SK-N-SH (cell line): ENCODE results near the gene RASD2. TPM values are rescaled to one million over a fixed set of nuclear protein-coding genes. Genes with fewer than 3 reads are reported as not detected.
"Not testable (repeated sequence)": the region's sequence is repeated elsewhere in the genome, so short reads cannot be mapped to it uniquely, and the experiment has no call there.

Experiments
- CTCF ChIA-PET: fragments of 300-600, 350-600 bp; formaldehyde crosslinking; extraction: SDS; loops from one replicate; lab custom pipeline; 2021; lab: Yijun Ruan, JAX
- POLR2A ChIA-PET: fragments of 350-600 bp; sonication (Branson Sonifier 250); formaldehyde crosslinking; extraction: SDS; loops from one replicate; lab custom pipeline; 2020; ENCODE audit warnings: antibody characterized with exemption, inconsistent platforms; lab: Yijun Ruan, JAX
- DNase-seq: peaks from one replicate; pipeline ENCODE4 v3.0.0; 2012
- H2AFZ ChIP-seq: fragments of 200-600 bp; sonication (generic); 2 replicates; pipeline ENCODE4 v1.8.1; 2016; ENCODE audit warnings: antibody characterized with exemption, mild to moderate bottlenecking, low read depth
- H3F3A ChIP-seq: fragments of 200-600 bp; sonication (generic); replicated peaks from 2 replicates; pipeline ENCODE3; 2016; ENCODE audit warnings: antibody characterized with exemption, mild to moderate bottlenecking; ENCODE audit not compliant: insufficient read depth
- H3K27ac ChIP-seq, 2 experiments: fragments of 200-500 bp in 1 of 2; fragments of 200-600 bp in 1 of 2; sonication (Bioruptor generic) in 1 of 2; sonication (generic), shearing (Covaris generic) in 1 of 2; 2 replicates each; pipeline versions ENCODE4 v1.5.1 to v1.6.1; 2014 to 2016; ENCODE audit warnings: low read depth in 2 of 2, inconsistent platforms in 1 of 2, low read length in 1 of 2, mild to moderate bottlenecking in 1 of 2, mixed read lengths in 1 of 2
- H3K27me3 ChIP-seq: fragments of 200-600 bp; sonication (generic), shearing (Covaris generic); 2 replicates; pipeline ENCODE4 v1.6.1; 2016; ENCODE audit warnings: mixed run types; ENCODE audit not compliant: insufficient read depth
- H3K36me3 ChIP-seq, 2 experiments: fragments of 200-500 bp in 1 of 2; fragments of 200-600 bp in 1 of 2; sonication (Bioruptor generic) in 1 of 2; sonication (generic) in 1 of 2; replicated peaks in 1 of 2; 2 replicates each; pipeline versions ENCODE3 to v1.5.1; 2014 to 2016; ENCODE audit warnings: low read length in 1 of 2, mild to moderate bottlenecking in 1 of 2; ENCODE audit not compliant: insufficient read depth in 2 of 2, control insufficient read depth in 1 of 2
- H3K4me1 ChIP-seq, 2 experiments: fragments of 200-500 bp in 1 of 2; fragments of 200-600 bp in 1 of 2; sonication (Bioruptor generic) in 1 of 2; sonication (generic), shearing (Covaris generic) in 1 of 2; 2 replicates each; pipeline versions ENCODE4 v1.5.1 to v1.6.1; 2014 to 2016; ENCODE audit warnings: low read depth in 1 of 2, low read length in 1 of 2, mixed run types in 1 of 2; ENCODE audit not compliant: insufficient read depth in 2 of 2, control insufficient read depth in 1 of 2
- H3K4me2 ChIP-seq: fragments of 200-600 bp; sonication (generic), shearing (Covaris generic); 2 replicates; pipeline ENCODE4 v1.6.1; 2017; ENCODE audit warnings: mixed run types
- H3K4me3 ChIP-seq, 2 experiments: fragments of 200-500 bp in 1 of 2; fragments of 200-600 bp in 1 of 2; sonication (Bioruptor generic) in 1 of 2; sonication (generic), shearing (Covaris generic) in 1 of 2; 2 replicates each; pipeline versions ENCODE4 v1.5.1 to v1.8.1; 2014 to 2016; ENCODE audit warnings: low read depth in 2 of 2, inconsistent platforms in 1 of 2, low read length in 1 of 2, mild to moderate bottlenecking in 1 of 2, mixed read lengths in 1 of 2, moderate library complexity in 1 of 2
- H3K79me2 ChIP-seq: fragments of 200-600 bp; sonication (generic); 2 replicates; pipeline ENCODE4 v1.8.1; 2017; ENCODE audit warnings: mild to moderate bottlenecking; ENCODE audit not compliant: insufficient read depth
- H3K9ac ChIP-seq: fragments of 200-600 bp; sonication (generic); 2 replicates; pipeline ENCODE4 v1.6.1; 2017; ENCODE audit warnings: mixed run types
- H3K9me2 ChIP-seq: fragments of 200-600 bp; sonication (generic); 2 replicates; pipeline ENCODE4 v1.6.1; 2017; ENCODE audit warnings: mixed run types
- H3K9me3 ChIP-seq: fragments of 200-600 bp; sonication (generic); 2 replicates; pipeline ENCODE4 v1.6.1; 2017; ENCODE audit warnings: mixed run types, mild to moderate bottlenecking, moderate library complexity
- H4K20me1 ChIP-seq: fragments of 200-600 bp; sonication (generic); 2 replicates; pipeline ENCODE4 v1.6.1; 2017; ENCODE audit warnings: mild to moderate bottlenecking, mixed run types; ENCODE audit not compliant: insufficient read depth
- ELF1 ChIP-seq: IDR thresholded peaks from 2 replicates; pipeline ENCODE4 v1.4.0; 2012
- FOXJ3 ChIP-seq: sonication (generic); formaldehyde crosslinking; IDR thresholded peaks from 2 replicates; pipeline ENCODE4 v1.5.1; 2020; ENCODE audit warnings: mild to moderate bottlenecking, missing genetic modification reagents
- FOXM1 ChIP-seq: IDR thresholded peaks from 2 replicates; pipeline ENCODE4 v1.4.0; 2012; ENCODE audit warnings: low read depth, mild to moderate bottlenecking
- MXI1 ChIP-seq: IDR thresholded peaks from 2 replicates; pipeline ENCODE4 v1.6.1; 2012; ENCODE audit warnings: mild to moderate bottlenecking, low read depth, low read length, improper control_type of control experiment
- NFIC ChIP-seq: IDR thresholded peaks from 2 replicates; pipeline ENCODE4 v1.4.0; 2012; ENCODE audit warnings: borderline replicate concordance
- RCOR1 ChIP-seq: fragments of 150-350 bp; IDR thresholded peaks from 2 replicates; pipeline ENCODE4 v1.6.1; 2017; ENCODE audit warnings: antibody characterized with exemption, low read length
- RFX5 ChIP-seq: IDR thresholded peaks from 2 replicates; pipeline ENCODE4 v1.6.1; 2012; ENCODE audit warnings: mild to moderate bottlenecking, improper control_type of control experiment, low read length
- RXRA ChIP-seq: IDR thresholded peaks from 2 replicates; pipeline ENCODE4 v1.4.0; 2012; ENCODE audit warnings: low read depth, mild to moderate bottlenecking, borderline replicate concordance
- TAF1 ChIP-seq: IDR thresholded peaks from 2 replicates; pipeline ENCODE4 v1.6.1; 2012; ENCODE audit warnings: low read depth, mild to moderate bottlenecking, low read length, moderate library complexity, borderline replicate concordance
- TEAD4 ChIP-seq: IDR thresholded peaks from 2 replicates; pipeline ENCODE4 v1.4.0; 2012; ENCODE audit warnings: mild to moderate bottlenecking, borderline replicate concordance; ENCODE audit not compliant: insufficient read depth
- ZBTB33 ChIP-seq: IDR thresholded peaks from 2 replicates; pipeline ENCODE4 v1.4.0; 2012; ENCODE audit warnings: low read depth, borderline replicate concordance
- WGBS: methylation state at CpG from one replicate; pipeline ENCODE4 v1.1.6; 2017; ENCODE audit warnings: low lambda C conversion rate; 5-methylcytosine and 5-hydroxymethylcytosine counted together
- polyA plus RNA-seq, 3 experiments: library from polyadenylated mRNA; depleted of rRNA; stranded (reverse); fragments of >200 nt; gene quantifications; 2 replicates each; pipeline ENCODE4 v1.2.3, GENCODE V29; 2012

Gene RASD2
- polyA plus RNA-seq (2012; rRNA removed): 0.13 and 0.30 TPM in 2 replicates
- 0.10 and 0.21 TPM in 2 replicates for polyA plus RNA-seq (2012; cell fraction: cytosol; rRNA removed)
- 0.49 and 0.54 TPM in 2 replicates for polyA plus RNA-seq (2012; cell fraction: nucleus; rRNA removed)

- Histone ChIP-seq H3K9ac (no peak within 1 kb of the TSS; the same call in 1 of the 2 replicates), H3K4me2 (peak within 1 kb of the TSS; percentile 95), H3K4me3 (peak within 1 kb of the TSS; percentile 58 to 68), H3K27me3 (no peaks in the 10 kb centered on the region), H3K36me3 (no peaks in the 10 kb centered on the region), H4K20me1 (no peaks in the 10 kb centered on the region), H3K27ac (no peak within 1 kb of the TSS; a peak in 1 of 4 replicates), H3K9me2 (no peaks in the 10 kb centered on the region), H2AFZ (peak within 1 kb of the TSS; percentile 88; the same call in 1 of the 2 replicates), H3K4me1 (peaks cover 10 to 13% of the 10 kb centered on the region in 2 experiments; a peak in 2 of 4 replicates), H3K9me3 (no peaks in the 10 kb centered on the region), H3F3A (peaks cover 7% of the 10 kb centered on the region), H3K79me2 (peaks cover 7% of the 10 kb centered on the region; the same call in 1 of the 2 replicates)
- 7% methylated on average over 6 of the region's 49 CpGs for WGBS
- DNase-seq: no peak
- CTCF ChIA-PET: interaction anchor here (0.8 to 8.0 kb wide), 5 partner anchors 14 to 138 kb away, joined by 3 to 60 read pairs (median 3); no protein-coding TSS in a partner anchor
- TF ChIP-seq RFX5 (no peak), MXI1 (no peak), ELF1 (no peak), RXRA (no peak), RCOR1 (no peak), NFIC (no peak), TAF1 (no peak), ZBTB33 (no peak), FOXJ3 (CRISPR knock-in tag) (no peak), FOXM1 (no peak), TEAD4 (no peak)
- POLR2A ChIA-PET: interaction anchor here (1.3 kb wide), 1 partner anchor 15 kb away, joined by 3 read pairs; no protein-coding TSS in a partner anchor
These were observed at the start of gene RASD2 for GRCh38 chr22:35540595-35541253. Gene RASD2, plus strand, starts transcription at chr22:35540831. Its CDS starts 5,979 bp downstream, at chr22:35546810.

- POLR2A ChIA-PET, H3K9me2 ChIP-seq, H3K4me3 ChIP-seq, H3K9me3 ChIP-seq, H2AFZ ChIP-seq, H3K36me3 ChIP-seq, H3K79me2 ChIP-seq, DNase-seq, H3K4me2 ChIP-seq, H3K9ac ChIP-seq, H4K20me1 ChIP-seq, H3K27me3 ChIP-seq, H3F3A ChIP-seq, H3K27ac ChIP-seq: not testable (repeated sequence)
- WGBS: 83% methylated on average over 17 of the region's 24 CpGs
- H3K4me1 ChIP-seq: peaks cover 0 to 20% of the 10 kb centered on the region in 2 experiments; a peak in 1 of 4 replicates
- CTCF ChIA-PET: interaction anchor here (1.1 kb wide), 1 partner anchor 400 kb away, joined by 3 read pairs; no protein-coding TSS in a partner anchor
These were observed 49.3 kb upstream of the RASD2 start for GRCh38 chr22:35491061-35491907.
